Endodermal cell (in vitro differentiated cells): ENCODE results near the gene UBASH3B. TPM values are rescaled to one million over a fixed set of nuclear protein-coding genes. Genes with fewer than 3 reads are reported as not detected.

ENCODE experiments used
- DNase-seq: peaks from one replicate; pipeline ENCODE4 v3.0.0-alpha.2; 2017
- H3K27ac ChIP-seq: 2 replicates; pipeline ENCODE4 v1.5.1; 2013; ENCODE audit warnings: mild to moderate bottlenecking, low read depth, low read length, moderate library complexity
- H3K27me3 ChIP-seq: 2 replicates; pipeline ENCODE4 v1.6.1; 2013; ENCODE audit warnings: mild to moderate bottlenecking, low read length, moderate library complexity; ENCODE audit not compliant: insufficient read depth, control insufficient read depth, poor library complexity, severe bottlenecking
- H3K36me3 ChIP-seq: 2 replicates; pipeline ENCODE4 v1.7.0; 2013; ENCODE audit warnings: mild to moderate bottlenecking, low read length, moderate library complexity; ENCODE audit not compliant: control insufficient read depth, insufficient read depth
- H3K4me1 ChIP-seq: one replicate; pipeline ENCODE4 v1.7.0; 2013; ENCODE audit warnings: low read length; ENCODE audit not compliant: control insufficient read depth, insufficient read depth
- H3K4me3 ChIP-seq: 2 replicates; pipeline ENCODE4 v1.5.1; 2013; ENCODE audit warnings: mild to moderate bottlenecking, low read length, moderate library complexity
- H3K9ac ChIP-seq: 2 replicates; pipeline ENCODE4 v1.6.1; 2013; ENCODE audit warnings: mild to moderate bottlenecking, low read length, moderate library complexity; ENCODE audit not compliant: poor library complexity, severe bottlenecking; ENCODE audit errors: extremely low read depth
- H3K9me3 ChIP-seq: 2 replicates; pipeline ENCODE4 v1.6.1; 2013; ENCODE audit warnings: mild to moderate bottlenecking, low read length, moderate library complexity; ENCODE audit not compliant: control insufficient read depth
- H3K27ac Mint-ChIP-seq: 2 replicates; pipeline ENCODE4 v1.8.0; 2020; ENCODE audit warnings: mixed read lengths
- H3K27me3 Mint-ChIP-seq: 2 replicates; pipeline ENCODE4 v1.8.0; 2021; ENCODE audit warnings: mild to moderate bottlenecking, mixed read lengths; ENCODE audit not compliant: insufficient read depth
- H3K36me3 Mint-ChIP-seq: 2 replicates; pipeline ENCODE4 v1.8.0; 2020; ENCODE audit warnings: low read depth, mixed read lengths
- H3K4me1 Mint-ChIP-seq: 2 replicates; pipeline ENCODE4 v1.8.0; 2020; ENCODE audit warnings: mixed read lengths
- H3K4me3 Mint-ChIP-seq: 2 replicates; pipeline ENCODE4 v1.8.0; 2020; ENCODE audit warnings: mild to moderate bottlenecking, moderate library complexity, mixed read lengths
- H3K9me3 Mint-ChIP-seq: 2 replicates; pipeline ENCODE4 v1.8.0; 2020; ENCODE audit warnings: mild to moderate bottlenecking, mixed read lengths
- WGBS, 2 experiments: methylation state at CpG; one replicate each; pipeline versions ENCODE4 v1.1.5 to v1.1.7; 2013; ENCODE audit warnings: missing lambda C conversion rate in 2 of 2, mixed read lengths in 1 of 2; ENCODE audit not compliant: insufficient coverage in 1 of 2, insufficient read length in 1 of 2; 5-methylcytosine and 5-hydroxymethylcytosine counted together
- total RNA-seq, 2 donors: library from RNA; stranded (reverse); fragmentation: NEBNext Ultra II Directional in 1 of 2; extraction: Animal tissue kit (Norgen Biotek cat#: 25700) in 1 of 2; gene quantifications; 2 replicates in 1 of 2; 3 replicates in 1 of 2; pipeline ENCODE4 v1.2.1, GENCODE V29; 2021
- TF ChIP-seq, protein P1 (sequence below): fragments of 200-600 bp; sonication (generic); conservative IDR thresholded peaks from 2 replicates; pipeline ENCODE4 v1.5.0; 2021; ENCODE audit warnings: antibody characterized with exemption, mild to moderate bottlenecking

Gene UBASH3B
- total RNA-seq, 2 donors from 2014 or later, result 6.0 to 9.0 TPM

- H3K36me3 Mint-ChIP-seq, result no peaks in the 10 kb centered on the region
- 92 to 94% methylated on average over 3 of the region's 3 CpGs for WGBS, 2 experiments
- no peak overlapping the region for H3K27ac Mint-ChIP-seq
Observed at GRCh38 chr11:122627745-122628144, 27.8 kb upstream of the UBASH3B start.

DNA sequence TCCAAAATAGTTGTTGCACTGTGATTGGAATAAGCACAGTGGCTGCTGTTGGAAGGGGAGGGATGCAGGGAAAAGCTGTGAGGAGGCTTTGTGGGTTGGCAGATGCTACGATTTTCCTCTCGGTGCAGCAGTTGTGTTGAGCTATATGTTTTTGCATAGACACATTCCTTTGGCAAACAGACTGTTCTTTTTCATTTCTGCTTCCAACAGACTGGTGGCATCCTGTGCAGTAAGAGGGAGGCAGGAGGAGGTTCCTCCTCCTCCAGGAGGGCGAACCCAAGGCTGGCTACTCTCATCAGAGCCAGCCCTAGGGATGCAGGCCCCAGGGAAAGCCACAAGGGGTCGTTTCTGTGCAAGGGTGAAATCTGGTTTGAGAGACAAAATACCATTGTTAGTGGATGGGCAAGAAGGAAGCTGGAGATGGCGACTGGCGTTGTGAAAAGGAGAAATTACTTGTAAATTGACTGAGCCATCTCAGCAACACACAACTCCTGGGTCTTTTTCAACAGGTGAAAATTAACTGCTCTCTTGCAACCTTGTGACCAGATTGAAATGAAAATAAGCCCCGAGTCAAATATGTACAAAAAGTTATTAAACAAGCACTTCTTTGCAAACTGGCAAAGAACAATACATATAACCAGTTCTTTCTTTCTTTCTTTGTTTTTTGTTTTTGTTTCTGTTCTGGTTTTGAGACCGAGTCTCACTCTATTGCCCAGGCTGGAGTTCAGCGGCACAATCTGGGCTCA is 26.5 kb upstream of the UBASH3B start:
- Histone ChIP-seq H3K9ac (no peak overlapping the region), H3K36me3 (no peaks in the 10 kb centered on the region), H3K27me3 (no peaks in the 10 kb centered on the region), H3K4me3 (no peak overlapping the region), H3K27ac (no peak overlapping the region), H3K9me3 (no peaks in the 10 kb centered on the region), H3K4me1 (no peaks in the 10 kb centered on the region)
- Mint-ChIP-seq H3K9me3 (no peaks in the 10 kb centered on the region), H3K4me3 (no peak overlapping the region), H3K4me1 (peaks cover 4% of the 10 kb centered on the region), H3K27me3 (peaks cover 2% of the 10 kb centered on the region), H3K36me3 (no peaks in the 10 kb centered on the region), H3K27ac (no peak overlapping the region)
- 73 to 77% methylated on average over 4 to 9 of the region's 9 CpGs for WGBS, 2 experiments
- TF ChIP-seq, protein P1, sequence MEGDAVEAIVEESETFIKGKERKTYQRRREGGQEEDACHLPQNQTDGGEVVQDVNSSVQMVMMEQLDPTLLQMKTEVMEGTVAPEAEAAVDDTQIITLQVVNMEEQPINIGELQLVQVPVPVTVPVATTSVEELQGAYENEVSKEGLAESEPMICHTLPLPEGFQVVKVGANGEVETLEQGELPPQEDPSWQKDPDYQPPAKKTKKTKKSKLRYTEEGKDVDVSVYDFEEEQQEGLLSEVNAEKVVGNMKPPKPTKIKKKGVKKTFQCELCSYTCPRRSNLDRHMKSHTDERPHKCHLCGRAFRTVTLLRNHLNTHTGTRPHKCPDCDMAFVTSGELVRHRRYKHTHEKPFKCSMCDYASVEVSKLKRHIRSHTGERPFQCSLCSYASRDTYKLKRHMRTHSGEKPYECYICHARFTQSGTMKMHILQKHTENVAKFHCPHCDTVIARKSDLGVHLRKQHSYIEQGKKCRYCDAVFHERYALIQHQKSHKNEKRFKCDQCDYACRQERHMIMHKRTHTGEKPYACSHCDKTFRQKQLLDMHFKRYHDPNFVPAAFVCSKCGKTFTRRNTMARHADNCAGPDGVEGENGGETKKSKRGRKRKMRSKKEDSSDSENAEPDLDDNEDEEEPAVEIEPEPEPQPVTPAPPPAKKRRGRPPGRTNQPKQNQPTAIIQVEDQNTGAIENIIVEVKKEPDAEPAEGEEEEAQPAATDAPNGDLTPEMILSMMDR, result peak; percentile 90
- DNase-seq, result peak; percentile 94

More at GRCh38 chr11:122627745-122628144, 27.8 kb upstream of the UBASH3B start:
- Mint-ChIP-seq H3K4me3 (no peak overlapping the region), H3K4me1 (peaks cover 4% of the 10 kb centered on the region), H3K9me3 (no peaks in the 10 kb centered on the region), H3K27me3 (peaks cover 2% of the 10 kb centered on the region)
- no peak overlapping the region for H3K4me3 ChIP-seq
- H3K27me3 ChIP-seq, result no peaks in the 10 kb centered on the region
- H3K27ac ChIP-seq, result no peak overlapping the region
- no peaks in the 10 kb centered on the region for H3K36me3 ChIP-seq
- DNase-seq, result no peak
- TF ChIP-seq, protein P1, result no peak
- no peaks in the 10 kb centered on the region for H3K9me3 ChIP-seq
- H3K4me1 ChIP-seq, result no peaks in the 10 kb centered on the region
- no peak overlapping the region for H3K9ac ChIP-seq

GRCh38 chr11:122632181-122632824 is 23.2 kb upstream of the UBASH3B start:
- Histone ChIP-seq H3K4me1 (no peaks in the 10 kb centered on the region), H3K27me3 (no peaks in the 10 kb centered on the region), H3K27ac (no peak overlapping the region), H3K9ac (no peak overlapping the region), H3K4me3 (no peak overlapping the region), H3K36me3 (no peaks in the 10 kb centered on the region), H3K9me3 (no peaks in the 10 kb centered on the region)
- TF ChIP-seq, protein P1, result no peak
- Mint-ChIP-seq H3K4me3 (no peak overlapping the region), H3K9me3 (no peaks in the 10 kb centered on the region), H3K27me3 (peaks cover 2% of the 10 kb centered on the region), H3K36me3 (no peaks in the 10 kb centered on the region), H3K4me1 (peaks cover 4% of the 10 kb centered on the region), H3K27ac (no peak overlapping the region)
- no peak for DNase-seq
- WGBS, 2 experiments, result 83 to 87% methylated on average over 9 to 11 of the region's 11 CpGs
